Sigmoid colon (tissue), 4 donors: ENCODE results near the gene CNPY3.

Experiments used
- POLR2A ChIP-seq, 2 donors: fragments of 450-650 bp; IDR thresholded peaks; one replicate each; pipeline ENCODE4 v1.6.1; 2016; ENCODE audit warnings: antibody characterized with exemption in 2 of 2, mild to moderate bottlenecking in 2 of 2, moderate library complexity in 2 of 2
- POLR2AphosphoS5 ChIP-seq, 4 donors: sonication (generic); formaldehyde crosslinking; IDR thresholded peaks; one replicate each; pipeline ENCODE4 v1.6.1; 2017; ENCODE audit warnings: antibody characterized with exemption in 4 of 4
- TF ChIP-seq, protein P1 (sequence below), 4 experiments: fragments of 450-650 bp in 3 of 4; fragments of 200-600 bp in 1 of 4; IDR thresholded peaks; one replicate each; pipeline ENCODE4 v1.5.1; 2016 to 2019; ENCODE audit warnings: antibody characterized with exemption in 4 of 4, mild to moderate bottlenecking in 3 of 4, moderate library complexity in 2 of 4

DNA sequence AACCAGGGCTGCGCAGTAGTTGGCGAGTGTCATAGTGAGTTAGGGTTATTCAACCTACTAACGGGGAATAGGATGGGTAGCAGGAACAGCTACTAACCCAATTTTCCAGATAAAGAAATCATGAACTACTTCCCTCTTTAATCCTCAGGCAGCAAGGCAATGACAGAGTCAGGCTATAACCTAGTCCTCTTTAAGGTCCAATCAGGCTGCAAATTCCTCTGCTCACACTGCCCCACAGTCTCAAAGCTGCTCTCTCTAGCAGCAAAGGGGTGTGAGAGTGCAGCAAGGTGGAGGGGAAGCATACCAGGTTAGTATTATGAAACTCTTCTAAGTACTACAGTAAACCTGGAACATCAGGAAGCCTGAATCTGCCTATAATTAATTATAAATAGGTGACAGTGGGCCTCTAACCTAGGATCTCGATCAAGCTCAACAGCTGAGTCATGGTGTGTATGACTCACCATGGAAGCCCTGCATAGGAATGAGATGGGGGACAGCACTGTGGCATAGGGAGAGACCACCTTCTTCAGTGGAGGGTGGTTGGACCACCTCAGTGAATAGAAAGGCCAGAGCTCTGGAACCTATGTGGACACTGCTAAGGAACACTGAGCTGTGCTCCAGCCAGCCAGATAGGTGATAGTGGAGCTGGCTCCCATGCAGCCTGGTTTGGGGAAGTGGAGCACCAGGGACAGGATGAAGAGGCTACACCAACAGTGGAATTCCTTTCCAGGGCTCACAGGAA, 41.8 kb downstream of the CNPY3 start:
- TF ChIP-seq, protein P1, sequence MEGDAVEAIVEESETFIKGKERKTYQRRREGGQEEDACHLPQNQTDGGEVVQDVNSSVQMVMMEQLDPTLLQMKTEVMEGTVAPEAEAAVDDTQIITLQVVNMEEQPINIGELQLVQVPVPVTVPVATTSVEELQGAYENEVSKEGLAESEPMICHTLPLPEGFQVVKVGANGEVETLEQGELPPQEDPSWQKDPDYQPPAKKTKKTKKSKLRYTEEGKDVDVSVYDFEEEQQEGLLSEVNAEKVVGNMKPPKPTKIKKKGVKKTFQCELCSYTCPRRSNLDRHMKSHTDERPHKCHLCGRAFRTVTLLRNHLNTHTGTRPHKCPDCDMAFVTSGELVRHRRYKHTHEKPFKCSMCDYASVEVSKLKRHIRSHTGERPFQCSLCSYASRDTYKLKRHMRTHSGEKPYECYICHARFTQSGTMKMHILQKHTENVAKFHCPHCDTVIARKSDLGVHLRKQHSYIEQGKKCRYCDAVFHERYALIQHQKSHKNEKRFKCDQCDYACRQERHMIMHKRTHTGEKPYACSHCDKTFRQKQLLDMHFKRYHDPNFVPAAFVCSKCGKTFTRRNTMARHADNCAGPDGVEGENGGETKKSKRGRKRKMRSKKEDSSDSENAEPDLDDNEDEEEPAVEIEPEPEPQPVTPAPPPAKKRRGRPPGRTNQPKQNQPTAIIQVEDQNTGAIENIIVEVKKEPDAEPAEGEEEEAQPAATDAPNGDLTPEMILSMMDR (IDR thresholded peaks at IDR 0.05): no peak
- TF ChIP-seq POLR2A (IDR thresholded peaks at IDR 0.05) (no peak), POLR2AphosphoS5 (IDR thresholded peaks at IDR 0.05) (no peak)
